ENCODE results near the gene PLXNA4.
"Not testable (repeated sequence)": the region's sequence is repeated elsewhere in the genome, so short reads cannot be mapped to it uniquely, and the experiment has no call there.

PLXNA4 gene

DNA sequence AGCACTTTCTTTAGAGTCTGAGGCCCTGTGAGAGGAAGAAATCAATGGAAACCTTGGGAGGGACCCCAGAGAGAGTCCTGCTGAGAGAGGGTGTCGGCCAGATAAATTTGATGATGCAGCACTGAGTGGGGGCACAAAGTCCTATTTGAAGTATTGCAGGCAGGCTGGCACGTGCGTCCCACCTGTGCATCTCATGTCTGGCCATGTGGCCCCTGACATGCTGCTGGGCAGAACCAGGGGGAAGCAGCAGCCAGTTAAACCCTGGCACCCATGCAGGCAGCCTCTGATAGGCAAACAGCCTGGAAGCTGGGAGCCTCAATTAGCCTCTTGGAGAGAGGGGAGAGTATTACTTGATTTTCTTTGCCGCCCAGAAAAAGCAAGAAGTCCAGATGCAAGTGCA lies 180.9 kb downstream of the PLXNA4 start:
- no peak for DNase-seq (ENCODE audit: low read depth in 2 of 2, low spot score in 1 of 2)

DNA sequence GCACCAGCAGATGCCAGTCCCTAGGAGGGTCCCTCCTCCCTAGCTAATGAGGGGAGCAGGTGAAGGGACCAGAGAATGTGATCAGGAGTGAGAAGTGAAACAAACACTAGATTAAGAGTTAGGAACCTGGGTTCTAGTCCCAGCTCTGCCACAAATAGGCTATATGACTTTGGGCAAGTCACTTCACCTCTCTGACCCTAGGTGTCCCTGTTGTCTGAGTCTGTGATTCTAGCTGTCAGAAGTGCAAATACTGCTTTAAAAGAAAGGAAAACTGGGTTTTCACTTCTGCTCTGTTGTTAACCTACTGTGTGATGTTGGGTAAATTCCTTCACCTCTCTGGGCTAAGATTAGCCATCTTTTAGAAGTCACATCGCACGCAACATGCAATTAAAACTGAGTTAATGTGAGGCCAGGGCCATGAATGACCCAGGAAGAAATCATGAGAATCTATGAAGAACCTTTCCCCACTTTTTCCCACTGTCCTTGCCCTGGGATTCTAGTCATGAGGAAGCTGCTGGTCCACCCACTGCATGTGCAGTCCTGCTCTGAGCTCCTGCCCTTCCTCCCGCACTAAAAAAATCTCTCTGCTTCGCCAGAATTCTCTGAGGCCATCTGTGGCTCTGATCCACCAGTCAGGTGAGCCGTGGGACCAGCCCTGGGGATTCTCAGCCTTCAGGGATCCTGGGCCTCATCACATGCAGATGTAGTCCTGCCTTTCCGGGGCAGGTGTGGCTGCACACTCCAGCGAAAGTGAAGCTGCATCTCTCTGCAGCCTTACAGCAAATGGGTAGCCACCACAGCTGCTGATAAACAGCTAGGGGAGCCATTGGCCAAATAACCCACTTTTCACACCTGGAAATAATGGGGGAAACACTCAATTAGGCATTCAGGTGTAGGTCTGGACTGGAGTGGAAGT lies 181.7 kb downstream of the PLXNA4 start:
- no peak for DNase-seq (ENCODE audit: low read depth in 2 of 2, low spot score in 1 of 2)

DNA sequence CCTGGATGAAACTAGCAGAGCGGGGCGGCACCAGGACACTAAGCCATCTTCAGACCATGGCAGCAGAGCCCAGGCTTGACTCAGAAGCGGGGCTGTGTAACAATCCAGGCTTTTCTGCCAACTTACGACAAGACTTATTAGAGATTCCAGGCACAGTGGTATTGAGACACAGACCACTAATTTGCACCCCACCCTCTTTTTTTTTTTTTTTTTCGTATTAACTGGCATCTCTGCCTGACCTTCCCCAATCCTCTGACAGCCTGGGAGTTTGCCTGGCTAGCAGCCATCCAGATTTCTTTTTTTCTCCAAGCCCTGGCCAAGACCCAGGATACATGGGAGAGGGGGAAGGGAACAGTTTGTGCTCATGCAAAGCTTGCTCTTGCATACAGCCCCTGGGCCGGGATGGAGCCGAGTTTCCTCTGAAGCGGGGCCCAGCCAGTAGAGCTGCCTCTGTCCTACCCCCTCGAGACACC lies 182.4 kb downstream of the PLXNA4 start:
- DNase-seq (ENCODE audit: low read depth in 2 of 2, low spot score in 1 of 2), result no peak

DNA sequence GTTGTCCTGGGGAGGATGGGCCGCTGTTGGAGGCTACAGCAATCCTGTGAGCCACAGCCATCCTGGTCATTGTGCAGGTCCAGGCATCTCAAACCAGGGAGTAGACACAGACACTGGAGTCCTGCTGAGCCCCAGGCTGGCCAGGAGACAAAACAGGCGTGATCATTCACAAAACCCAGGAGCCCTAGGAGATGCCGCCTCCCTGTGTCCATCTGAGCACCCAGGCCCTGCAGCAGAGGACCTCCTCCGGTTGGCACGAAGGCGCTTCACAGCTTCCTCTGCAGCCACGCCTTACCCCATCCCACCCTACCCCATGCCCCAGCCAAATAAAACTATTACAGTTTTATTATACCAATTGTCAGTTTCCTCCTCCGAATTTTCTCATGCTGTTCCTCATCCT lies 183.6 kb downstream of the PLXNA4 start:
- no peak for DNase-seq (ENCODE audit: low read depth in 2 of 2, low spot score in 1 of 2)

DNA sequence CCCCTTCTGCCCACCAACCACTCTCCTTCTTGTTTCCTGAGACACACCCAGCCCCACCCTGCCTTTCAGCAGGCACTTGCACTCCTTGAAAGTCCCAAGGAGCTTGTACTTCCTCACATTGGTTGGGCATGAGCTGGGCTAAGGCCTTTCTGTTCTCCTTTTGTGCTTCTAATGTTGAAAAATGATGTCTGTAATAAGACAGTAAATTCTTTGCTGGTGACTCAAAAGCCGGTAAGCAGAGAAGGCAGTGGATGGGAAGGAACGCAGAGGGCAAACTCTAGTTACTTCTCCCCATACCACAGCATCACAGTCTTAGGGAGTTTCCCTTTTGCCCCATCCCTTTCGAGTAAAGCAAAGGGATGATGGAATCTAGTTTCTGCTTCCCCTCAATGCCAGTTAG lies 185.6 kb downstream of the PLXNA4 start:
- no peak for DNase-seq (ENCODE audit: low read depth in 2 of 2, low spot score in 1 of 2)

DNA sequence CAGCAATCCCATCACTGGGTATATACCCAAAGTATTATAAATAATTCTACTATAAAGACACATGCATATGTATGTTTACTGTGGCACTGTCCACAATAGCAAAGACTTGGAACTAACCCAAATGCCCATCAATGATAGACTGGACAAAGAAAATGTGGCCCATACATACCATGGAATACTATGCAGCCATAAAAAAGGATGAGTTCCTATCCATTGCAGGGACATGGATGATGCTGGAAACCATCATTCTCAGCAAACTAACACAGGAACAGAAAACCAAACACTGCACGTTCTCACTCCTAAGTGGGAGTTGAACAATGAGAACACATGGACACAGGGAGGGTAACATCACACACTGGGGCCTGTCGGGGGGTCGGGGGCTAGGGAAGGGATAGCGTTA lies 186.2 kb downstream of the PLXNA4 start:
- DNase-seq (ENCODE audit: low read depth in 2 of 2, low spot score in 1 of 2), result not testable (repeated sequence)

DNA sequence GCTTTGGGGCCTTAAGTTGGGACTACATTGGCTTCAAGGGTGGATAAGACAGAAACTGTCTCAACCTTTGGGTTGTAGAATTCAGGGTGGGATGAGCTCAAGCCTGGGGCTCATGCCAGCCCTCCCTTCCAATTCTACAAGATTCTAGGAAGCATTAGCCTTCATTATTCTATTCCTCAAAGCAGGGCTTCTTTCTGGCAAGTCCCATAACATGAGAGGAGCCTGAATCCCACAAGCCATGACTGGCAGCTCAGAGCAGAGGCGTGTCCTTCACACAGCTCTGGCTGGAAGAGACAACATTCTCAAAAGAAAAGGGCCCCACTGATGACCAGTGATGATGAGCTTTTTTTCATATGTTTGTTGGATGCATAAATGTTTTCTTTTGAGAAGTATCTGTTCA lies 187.6 kb downstream of the PLXNA4 start:
- DNase-seq (ENCODE audit: low read depth in 2 of 2, low spot score in 1 of 2), result no peak

DNA sequence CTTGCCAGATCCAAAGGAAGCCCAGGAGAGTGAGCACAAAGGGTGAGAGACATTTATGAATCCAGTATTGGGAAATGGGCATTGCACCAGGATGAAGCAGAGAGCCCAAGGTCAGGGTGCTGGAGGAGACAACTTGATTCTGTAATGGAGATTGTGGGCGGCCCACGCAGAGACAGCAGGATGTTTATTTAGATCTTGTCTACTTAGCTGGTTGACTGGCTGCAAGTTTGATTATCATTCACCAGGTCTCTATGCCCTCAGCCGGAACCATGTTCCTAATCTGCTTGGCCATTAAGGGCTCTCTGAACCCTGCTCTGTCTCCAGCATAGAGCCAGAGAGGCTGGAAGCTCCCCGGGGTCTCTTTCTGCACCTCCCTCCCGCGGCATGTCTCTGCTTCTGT lies 188.7 kb downstream of the PLXNA4 start:
- no peak for DNase-seq (ENCODE audit: low read depth in 2 of 2, low spot score in 1 of 2)

DNA sequence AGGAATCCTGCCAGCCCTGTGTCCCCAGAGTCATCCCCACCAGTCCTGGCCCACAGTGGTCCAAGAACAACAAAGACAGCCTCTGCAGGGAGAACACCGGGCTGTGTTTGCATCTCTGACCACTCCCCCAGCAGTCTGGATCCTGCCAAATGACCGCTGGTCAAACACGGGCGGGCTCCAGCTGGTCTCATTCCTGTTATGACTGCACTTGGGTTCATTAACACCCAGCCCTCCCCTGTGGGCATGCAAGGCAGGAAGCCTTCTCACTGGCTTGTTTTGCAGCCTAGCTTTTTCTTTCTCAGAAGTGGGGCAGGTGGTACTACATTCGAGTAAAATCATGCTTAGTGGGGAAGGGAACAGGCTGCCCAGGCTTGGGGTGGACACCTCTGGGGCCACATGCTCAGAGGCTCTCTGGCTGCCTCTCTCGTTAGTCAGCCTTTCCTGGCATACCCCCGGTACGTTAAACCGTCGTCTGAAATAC lies 190.0 kb downstream of the PLXNA4 start:
- DNase-seq (ENCODE audit: low read depth in 2 of 2, low spot score in 1 of 2), result no peak

DNA sequence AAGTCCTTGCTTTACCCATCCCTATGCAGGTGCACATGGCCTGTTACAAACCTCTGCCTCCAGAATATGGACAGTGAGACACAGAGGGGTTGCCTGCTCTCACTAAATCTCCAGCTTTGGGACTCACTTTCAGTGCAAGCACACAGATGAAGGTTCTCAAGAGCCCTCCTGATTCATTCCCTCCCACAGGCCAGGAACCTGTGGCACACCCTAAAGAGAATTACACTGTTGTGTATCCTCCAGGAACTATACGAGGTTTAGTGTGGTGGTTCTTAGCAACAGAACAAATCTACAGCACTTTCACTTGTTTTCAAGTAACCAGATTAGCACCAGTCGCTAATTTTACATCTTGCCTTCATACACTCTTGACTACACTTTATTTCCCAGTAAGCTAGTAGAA lies 192.3 kb downstream of the PLXNA4 start:
- no peak for DNase-seq (ENCODE audit: low read depth in 2 of 2, low spot score in 1 of 2)

DNA sequence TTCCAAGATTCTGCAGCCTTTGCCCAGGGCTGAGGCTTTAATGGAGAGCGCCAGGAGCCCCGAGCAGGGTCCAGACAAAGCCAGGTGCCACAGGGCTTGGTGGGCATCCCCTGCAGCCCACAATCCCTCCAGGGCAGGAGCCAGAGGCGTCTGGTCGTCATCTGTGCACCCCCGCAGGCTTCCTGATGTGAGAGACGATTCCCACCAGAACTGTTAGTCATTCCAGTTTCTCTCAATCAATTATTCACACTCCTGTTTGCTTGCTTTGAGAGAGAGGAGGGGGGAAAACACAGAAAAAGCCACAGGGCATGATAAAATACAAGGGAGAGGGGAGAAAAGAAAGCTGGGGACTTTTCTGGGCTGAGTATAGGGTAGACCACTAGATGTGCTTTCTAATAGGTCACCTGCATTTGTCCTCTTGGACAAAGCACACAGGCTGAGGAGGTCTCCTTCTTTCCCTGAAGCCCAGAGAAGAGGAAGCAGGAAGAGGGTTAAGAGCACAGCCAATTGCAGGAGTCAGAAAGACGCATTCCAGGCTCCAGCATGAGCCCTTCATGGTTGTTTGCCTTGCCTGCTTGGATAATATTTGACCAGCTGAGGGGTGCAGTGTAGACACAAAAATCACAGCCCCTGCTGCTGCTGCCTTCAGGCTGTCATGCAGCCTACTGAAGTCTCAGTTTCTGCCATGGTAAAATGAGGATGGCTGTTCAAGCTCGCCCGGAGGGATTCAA lies 194.4 kb downstream of the PLXNA4 start:
- DNase-seq (ENCODE audit: low read depth in 2 of 2, low spot score in 1 of 2), result no peak

DNA sequence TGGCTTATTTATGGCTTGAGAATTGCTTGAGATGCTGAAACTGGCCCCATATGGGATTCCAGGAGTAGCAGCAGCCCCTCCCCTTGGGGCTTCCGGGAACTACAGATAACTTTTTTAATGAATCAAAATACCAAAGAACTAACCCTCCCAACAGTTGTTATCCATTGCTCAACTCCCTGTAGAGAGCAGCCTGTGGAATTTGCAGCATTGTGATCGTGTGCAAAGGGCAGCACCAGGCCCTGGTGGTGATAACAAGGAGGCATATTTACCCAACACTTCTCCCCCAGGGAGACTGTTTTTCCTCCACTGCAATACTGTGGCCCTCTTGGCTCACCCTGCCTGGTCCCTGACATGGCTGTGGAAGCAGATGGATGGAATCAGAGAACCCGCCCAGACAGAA lies 196.2 kb downstream of the PLXNA4 start:
- DNase-seq (ENCODE audit: low read depth in 2 of 2, low spot score in 1 of 2), result no peak

DNA sequence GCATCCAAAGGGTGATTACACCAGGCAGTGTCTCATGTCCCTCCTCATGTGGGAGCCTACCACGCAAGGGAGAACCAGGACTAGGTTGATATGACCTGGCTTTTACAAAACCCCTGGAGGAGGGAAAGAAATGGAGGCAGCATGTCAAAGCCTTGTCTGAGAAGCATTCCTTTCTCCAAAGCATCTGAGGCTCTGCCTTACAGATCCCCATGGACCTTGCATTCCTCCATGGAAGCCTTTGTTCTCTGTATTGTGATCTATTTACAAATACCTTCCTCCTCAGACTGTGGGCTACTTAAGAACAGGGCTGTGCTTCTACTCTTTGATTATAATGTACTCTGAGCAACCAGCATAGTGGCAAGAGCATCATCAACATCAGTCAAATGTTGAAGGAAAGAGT lies 197.0 kb downstream of the PLXNA4 start:
- DNase-seq (ENCODE audit: low read depth in 2 of 2, low spot score in 1 of 2), result no peak

DNA sequence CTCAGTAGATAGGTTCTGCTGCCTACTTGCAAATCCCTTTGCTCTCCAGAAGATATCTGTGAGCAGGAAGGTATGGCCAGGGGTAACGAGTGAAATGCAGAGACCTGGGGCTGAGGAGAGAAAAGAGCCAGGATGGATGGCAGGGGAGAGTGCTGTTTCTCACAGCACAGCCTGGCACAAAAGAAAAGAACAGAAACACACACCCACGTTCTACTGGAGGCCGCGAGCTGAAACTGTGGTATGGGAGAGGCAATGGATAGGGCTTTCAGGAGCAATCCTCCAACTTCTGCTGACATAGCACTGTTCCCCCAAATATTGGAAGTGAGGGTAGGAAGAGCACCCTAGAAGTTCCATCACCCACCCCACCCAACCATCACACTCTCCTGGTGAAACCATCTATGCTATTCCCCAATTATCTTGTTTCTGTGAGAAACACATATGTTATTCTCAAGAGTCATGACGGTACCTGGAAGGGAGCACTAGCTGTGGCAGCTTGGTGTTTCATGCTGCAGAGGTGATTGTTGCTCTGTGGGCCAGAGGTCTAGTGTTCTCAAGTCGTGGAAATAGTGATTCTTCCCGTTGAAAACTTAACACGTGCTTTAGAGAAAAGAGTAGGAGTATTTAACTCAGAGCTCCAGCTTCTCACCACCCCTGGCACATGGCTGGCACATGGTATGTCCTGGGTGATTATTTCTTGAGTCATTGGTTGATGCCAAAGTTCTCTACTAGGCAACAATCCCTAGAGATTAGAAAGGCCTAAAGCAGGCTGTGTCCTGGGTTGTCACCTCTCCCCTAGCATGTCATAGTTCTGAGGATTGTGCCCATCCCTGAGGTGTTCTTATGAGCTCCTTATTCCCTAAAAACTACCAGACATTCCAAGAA lies 198.3 kb downstream of the PLXNA4 start:
- DNase-seq (ENCODE audit: low read depth in 2 of 2, low spot score in 1 of 2), result no peak

DNA sequence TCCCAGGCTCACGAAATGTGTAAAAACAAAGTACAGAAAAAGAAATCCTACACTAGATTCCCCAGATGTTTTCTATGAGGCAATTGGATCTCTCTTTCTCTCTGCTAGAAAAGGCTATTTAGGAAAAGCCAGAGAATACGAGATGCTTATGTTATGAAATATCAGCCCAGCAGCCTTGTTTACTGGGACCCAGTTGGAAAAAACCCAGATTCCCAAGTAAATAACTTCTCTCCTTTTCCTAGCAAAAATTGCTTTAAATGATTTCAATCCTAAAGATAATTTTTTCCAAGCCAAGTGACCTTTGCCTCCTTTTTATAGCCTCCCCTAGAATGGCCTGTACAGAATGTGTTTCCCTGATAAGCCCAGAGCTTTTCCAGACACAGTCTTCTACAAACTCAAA lies 199.3 kb downstream of the PLXNA4 start:
- no peak for DNase-seq (ENCODE audit: low read depth in 2 of 2, low spot score in 1 of 2)

DNA sequence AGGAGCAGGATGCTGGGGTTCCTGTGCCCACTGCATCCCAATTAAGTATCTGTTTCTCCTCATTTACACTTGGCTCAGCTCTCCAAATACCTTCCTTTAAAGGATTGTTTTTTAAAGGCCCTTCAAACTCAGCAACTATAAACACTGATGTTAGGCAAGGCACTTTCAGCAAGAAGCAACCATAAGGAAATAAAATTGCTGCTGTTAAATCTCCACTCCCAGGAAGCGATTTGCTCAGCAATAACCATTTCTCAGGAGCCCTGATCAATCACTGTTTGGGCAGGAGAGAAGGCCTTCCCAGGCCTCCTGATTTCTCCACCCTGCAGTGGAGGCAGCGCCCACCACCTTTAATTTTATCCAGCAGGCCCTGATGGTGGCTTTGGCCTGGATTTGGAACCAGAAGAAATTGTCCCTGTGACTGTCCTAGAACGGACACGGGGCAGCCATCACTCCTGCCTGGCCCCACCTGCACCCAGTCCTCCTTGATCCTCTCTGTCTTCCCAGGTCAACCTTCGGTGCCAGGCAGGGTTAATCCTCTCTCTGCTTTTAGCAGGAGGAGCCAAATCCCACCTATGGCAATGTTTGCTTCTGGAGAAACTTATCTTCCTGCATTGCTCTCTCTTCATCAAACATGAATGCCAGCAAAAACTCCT lies 199.8 kb downstream of the PLXNA4 start:
- DNase-seq (ENCODE audit: low read depth in 2 of 2, low spot score in 1 of 2), result no peak

DNA sequence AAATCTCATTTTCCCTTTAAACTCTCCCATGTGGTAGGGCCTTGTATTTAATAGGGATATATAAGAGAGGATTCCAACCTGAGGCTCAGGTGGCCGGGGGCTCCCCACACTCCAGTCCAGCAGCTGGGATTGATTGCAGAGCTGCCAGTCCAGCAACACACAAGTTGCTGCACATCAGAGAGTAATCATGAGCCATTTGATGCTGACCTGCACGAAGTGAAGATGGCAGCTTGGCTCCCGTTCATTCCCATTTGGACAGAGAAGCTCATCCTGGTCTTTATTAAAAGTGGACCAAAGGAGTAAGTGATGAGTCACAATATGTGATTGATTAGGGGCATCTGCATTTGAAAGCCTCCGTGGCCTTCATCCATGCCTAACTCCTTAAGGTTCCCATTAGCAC lies 202.4 kb downstream of the PLXNA4 start:
- DNase-seq (ENCODE audit: low read depth in 2 of 2, low spot score in 1 of 2), result no peak

DNA sequence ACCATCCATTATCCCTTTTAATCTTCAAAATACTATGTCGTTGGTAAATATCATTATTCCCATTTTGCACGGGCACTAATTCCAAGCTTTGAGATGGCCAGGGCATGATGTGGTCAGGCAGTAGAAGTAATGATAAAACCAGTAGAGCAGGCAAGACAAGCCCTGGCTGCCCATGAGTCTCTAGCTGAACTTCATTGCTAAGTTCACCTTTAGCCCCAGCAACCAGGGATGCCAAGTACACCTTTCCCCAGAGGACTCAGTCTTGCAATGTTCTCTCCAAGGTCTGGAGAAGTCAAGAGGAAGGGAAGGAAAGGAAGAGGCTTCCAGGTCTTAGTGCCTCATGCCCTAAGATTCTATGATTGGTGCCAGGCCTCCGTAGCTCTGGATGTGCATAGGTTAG lies 203.2 kb downstream of the PLXNA4 start:
- no peak for DNase-seq (ENCODE audit: low read depth in 2 of 2, low spot score in 1 of 2)

DNA sequence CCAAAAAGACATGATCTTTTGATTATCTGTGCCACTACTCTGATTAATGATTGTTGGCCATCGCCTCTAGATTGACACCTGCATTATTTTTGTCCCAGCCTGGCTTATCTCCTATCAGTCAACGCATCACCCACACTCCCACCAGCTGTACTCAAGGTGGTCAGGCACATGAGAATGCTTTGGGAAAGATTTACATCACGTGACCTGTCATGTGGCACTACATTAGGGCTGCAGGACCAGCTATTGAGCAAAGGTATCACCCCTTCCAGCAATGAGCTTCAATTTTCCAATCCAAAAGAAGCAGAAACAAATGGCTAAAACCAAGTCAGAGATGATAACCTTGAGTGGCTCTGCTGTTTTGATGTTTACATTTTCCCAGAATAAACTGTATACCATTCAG lies 204.3 kb downstream of the PLXNA4 start:
- no peak for DNase-seq (ENCODE audit: low read depth in 2 of 2, low spot score in 1 of 2)

DNA sequence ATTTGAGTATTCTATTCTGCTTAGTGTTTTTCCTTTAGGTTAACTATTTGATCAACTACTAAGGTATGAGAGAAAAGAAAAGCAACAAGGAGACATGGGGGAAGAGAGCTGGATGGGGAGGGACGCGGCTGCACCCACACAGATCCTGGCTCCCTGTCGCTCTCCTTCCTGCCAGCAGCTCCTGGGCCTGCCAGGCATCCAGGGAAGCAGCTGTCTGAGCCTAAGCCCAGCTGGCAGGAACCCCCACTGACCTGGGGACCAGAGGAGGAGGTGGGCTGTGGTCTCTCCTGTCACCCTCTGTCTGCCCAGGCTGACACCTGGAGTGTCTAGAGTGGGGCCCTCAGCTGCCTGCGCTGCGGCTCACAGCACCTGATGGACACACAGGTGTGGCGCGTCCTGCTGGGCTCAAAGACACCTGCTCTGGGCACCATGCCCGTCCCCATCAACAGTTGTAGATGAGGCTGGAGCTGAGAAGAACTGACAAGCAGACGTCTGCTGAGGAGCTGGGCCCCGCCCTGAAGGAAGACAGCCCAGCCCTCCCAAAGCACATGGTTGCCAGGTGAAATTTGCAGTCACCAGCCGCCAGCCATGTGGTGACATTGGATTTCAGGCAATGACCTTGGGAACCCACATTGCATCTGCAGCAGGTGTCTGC lies 207.9 kb downstream of the PLXNA4 start:
- no peak for DNase-seq (ENCODE audit: low read depth in 2 of 2, low spot score in 1 of 2)

Data from stimulated activated CD8-positive, alpha-beta memory T cell treated with anti-CD3 and anti-CD28 coated beads, Interleukin-4, amount 100 ng/mL, for 1 hour (primary cell).